ENCODE data around the gene TM7SF2. TPM values are rescaled to one million over a fixed set of nuclear protein-coding genes. Genes with fewer than 3 reads are reported as not detected.
A peak's percentile ranks its signal among the peaks of the same experiment; 100 is the strongest.

Gene TM7SF2
- total and polyA plus RNA-seq, 2 donors (not counting 1 experiment from before 2014, with no cell fraction given): 23.9 to 28.5 TPM

- H3K9ac ChIP-seq (ENCODE audit: low read length): no peak overlapping the region
- no peaks in the 10 kb centered on the region for H3K9me3 ChIP-seq (ENCODE audit: control extremely low read depth in 1 of 3, control insufficient read depth in 2 of 3, insufficient read depth in 1 of 3, low read length in 2 of 3)
- Mint-ChIP-seq H3K27ac (peak overlapping the region; percentile 38), H3K27me3 (no peaks in the 10 kb centered on the region), H3K9me3 (ENCODE audit: insufficient read depth) (no peaks in the 10 kb centered on the region), H3K4me3 (peak overlapping the region; percentile 41), H3K4me1 (peaks cover 63% of the 10 kb centered on the region)
- ChIA-PET POLR2A (interaction anchor here (3.6 to 7.3 kb wide), 2 partner anchors 14 to 62 kb away, joined by 23 to 160 read pairs; partner anchors contain the start of genes CAPN1 and SYVN1), CTCF (interaction anchor here (0.8 to 5.0 kb wide), 6 partner anchors 10 to 273 kb away, joined by 3 to 47 read pairs (median 12); partner anchors contain the start of genes ARL2, CAPN1 and TM7SF2)
- H3K36me3 ChIP-seq (replicated peaks in 1 of 2; ENCODE audit: control extremely low read depth in 1 of 2, control insufficient read depth in 1 of 2, extremely low read depth in 1 of 2, insufficient read depth in 2 of 2, low read length in 1 of 2): peaks cover 0 to 48% of the 10 kb centered on the region in 2 experiments
- ATAC-seq (ENCODE audit: low read depth) (no peak), DNase-seq (no peak)
- TF ChIP-seq EZH2 (IDR thresholded peaks at IDR 0.05; ENCODE audit: borderline replicate concordance, insufficient read depth, low read depth, low read length, poor library complexity, severe bottlenecking) (no peak), CTCF (IDR thresholded peaks at IDR 0.05) (no peak)
- H3K4me3 ChIP-seq (ENCODE audit: control extremely low read depth in 1 of 5, extremely low read depth in 1 of 5, insufficient read depth in 1 of 5, low read depth in 2 of 5, low read length in 4 of 5): no peak overlapping the region
- H4K20me1 ChIP-seq (ENCODE audit: control insufficient read depth, insufficient read depth, low read length, poor library complexity, severe bottlenecking): peaks cover 31% of the 10 kb centered on the region
- no peaks in the 10 kb centered on the region for H3K27me3 ChIP-seq (replicated peaks in 1 of 4; ENCODE audit: control extremely low read depth in 1 of 4, control insufficient read depth in 3 of 4, insufficient read depth in 4 of 4, low read length in 3 of 4)
- peak overlapping the region in 1 of 2 donors; percentile 96 for H3K27ac ChIP-seq (ENCODE audit: low read length in 2 of 2)
- intact Hi-C loops (cut with micrococcal nuclease): loop anchor here (5.0 to 10.0 kb wide), 4 partner anchors 205 to 495 kb away; partner anchors contain the start of genes ATG2A, MAP3K11, PCNX3 and SF1
- no peak overlapping the region for H2AFZ ChIP-seq (ENCODE audit: insufficient read depth, low read depth, low read length, poor library complexity, severe bottlenecking)
- peaks cover 34 to 57% of the 10 kb centered on the region in 2 donors for H3K4me1 ChIP-seq (ENCODE audit: control insufficient read depth in 2 of 2, insufficient read depth in 2 of 2, low read length in 2 of 2)
- no peak overlapping the region for H3K4me2 ChIP-seq (replicated peaks; ENCODE audit: low read depth, low read length, poor library complexity, severe bottlenecking)
- H3K79me2 ChIP-seq (ENCODE audit: control insufficient read depth, insufficient read depth, low read length): peaks cover 86% of the 10 kb centered on the region
Measured at GRCh38 chr11:65119670-65119995, 8.0 kb downstream of the TM7SF2 start.

- Mint-ChIP-seq H3K27me3 (no peaks in the 10 kb centered on the region), H3K4me1 (peaks cover 60% of the 10 kb centered on the region), H3K27ac (peak overlapping the region; percentile 99), H3K9me3 (ENCODE audit: insufficient read depth) (no peaks in the 10 kb centered on the region), H3K4me3 (peak overlapping the region; percentile 98)
- Histone ChIP-seq H3K9ac (ENCODE audit: low read length) (peak overlapping the region; percentile 95), H3K27me3 (replicated peaks in 1 of 4; ENCODE audit: control extremely low read depth in 1 of 4, control insufficient read depth in 3 of 4, insufficient read depth in 4 of 4, low read length in 3 of 4) (no peaks in the 10 kb centered on the region), H3K9me3 (ENCODE audit: control extremely low read depth in 1 of 3, control insufficient read depth in 2 of 3, insufficient read depth in 1 of 3, low read length in 2 of 3) (no peaks in the 10 kb centered on the region), H3K79me2 (ENCODE audit: control insufficient read depth, insufficient read depth, low read length) (peaks cover 85% of the 10 kb centered on the region), H4K20me1 (ENCODE audit: control insufficient read depth, insufficient read depth, low read length, poor library complexity, severe bottlenecking) (peaks cover 34% of the 10 kb centered on the region), H3K4me2 (replicated peaks; ENCODE audit: low read depth, low read length, poor library complexity, severe bottlenecking) (peak overlapping the region; percentile 92), H3K4me1 (ENCODE audit: control insufficient read depth in 2 of 2, insufficient read depth in 2 of 2, low read length in 2 of 2) (peaks cover 34 to 53% of the 10 kb centered on the region in 2 donors), H3K36me3 (replicated peaks in 1 of 2; ENCODE audit: control extremely low read depth in 1 of 2, control insufficient read depth in 1 of 2, extremely low read depth in 1 of 2, insufficient read depth in 2 of 2, low read length in 1 of 2) (peaks cover 0 to 54% of the 10 kb centered on the region in 2 experiments), H2AFZ (ENCODE audit: insufficient read depth, low read depth, low read length, poor library complexity, severe bottlenecking) (no peak overlapping the region), H3K4me3 (ENCODE audit: control extremely low read depth in 1 of 5, extremely low read depth in 1 of 5, insufficient read depth in 1 of 5, low read depth in 2 of 5, low read length in 4 of 5) (peak overlapping the region; percentile 65 to 98 (median 95)), H3K27ac (ENCODE audit: low read length in 2 of 2) (peak overlapping the region; percentile 93 to 96)
- TF ChIP-seq EZH2 (IDR thresholded peaks at IDR 0.05; ENCODE audit: borderline replicate concordance, insufficient read depth, low read depth, low read length, poor library complexity, severe bottlenecking) (no peak), CTCF (IDR thresholded peaks at IDR 0.05) (no peak)
- intact Hi-C loops (cut with micrococcal nuclease): no loop called here
- POLR2A ChIA-PET: interaction anchor here (2.1 to 7.3 kb wide), 3 partner anchors 9 to 61 kb away, joined by 23 to 160 read pairs (median 27); partner anchors contain the start of genes CAPN1, SYVN1 and TM7SF2
- WGBS (ENCODE audit: insufficient coverage): no CpG with 5 or more reads among the region's 3 CpGs
- CTCF ChIA-PET: interaction anchor here (1.3 to 5.0 kb wide), 7 partner anchors 10 to 277 kb away, joined by 3 to 47 read pairs (median 17); partner anchors contain the start of genes ARL2, CAPN1, CDC42BPG and TM7SF2
- no peak for ATAC-seq (ENCODE audit: low read depth)
- peak; percentile 17 for DNase-seq
Measured at GRCh38 chr11:65120831-65121230, 9.2 kb downstream of the TM7SF2 start.
